AG04449 (cell line): ENCODE data around the gene CACNA2D1.

ENCODE experiments used
- CTCF ChIA-PET: fragments of 350-600 bp; formaldehyde crosslinking; extraction: SDS; loops from one replicate; lab custom pipeline; 2021; ENCODE audit warnings: antibody characterized with exemption; lab: Yijun Ruan, JAX
- POLR2A ChIA-PET: fragments of 400-600, 350-600 bp; formaldehyde crosslinking; extraction: SDS; loops from one replicate; lab custom pipeline; 2020; ENCODE audit warnings: antibody characterized with exemption, inconsistent platforms; lab: Yijun Ruan, JAX
- DNase-seq: peaks from one replicate; pipeline ENCODE4 v3.0.0-alpha.2; 2010; ENCODE audit warnings: low read depth, low spot score
- H3K4me3 ChIP-seq: 2 replicates; pipeline ENCODE4 v1.5.1; 2011; ENCODE audit warnings: low read depth, mild to moderate bottlenecking, control low read depth, low read length
- TF ChIP-seq, protein P1 (sequence below): IDR thresholded peaks from one replicate; pipeline ENCODE4 v1.5.1; 2011; ENCODE audit warnings: mild to moderate bottlenecking, moderate library complexity, low read length, control low read depth, inconsistent platforms; ENCODE audit not compliant: insufficient read depth; ENCODE audit errors: missing control alignments

The CACNA2D1 gene

DNA sequence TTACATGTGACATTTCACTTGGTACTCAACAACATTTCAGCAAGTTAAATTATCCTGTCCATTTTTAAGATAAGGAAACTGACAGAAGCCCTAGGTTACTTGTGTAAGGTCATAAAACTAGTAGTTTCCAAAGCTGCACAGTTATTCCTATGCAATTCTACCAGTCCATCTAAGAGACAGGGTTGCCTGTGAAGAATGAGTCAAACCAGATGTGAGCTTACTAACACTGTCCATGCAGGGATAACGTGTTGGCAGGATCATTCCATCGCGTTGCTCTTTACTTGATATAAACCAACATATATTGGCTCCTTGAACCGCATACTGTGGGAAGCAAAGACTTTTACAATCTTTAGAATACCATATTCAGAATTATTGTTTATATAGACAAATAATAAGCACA, 392.8 kb downstream of the CACNA2D1 start:
- no peak overlapping the region for H3K4me3 ChIP-seq
- DNase-seq: peak; percentile 24
- TF ChIP-seq, protein P1, sequence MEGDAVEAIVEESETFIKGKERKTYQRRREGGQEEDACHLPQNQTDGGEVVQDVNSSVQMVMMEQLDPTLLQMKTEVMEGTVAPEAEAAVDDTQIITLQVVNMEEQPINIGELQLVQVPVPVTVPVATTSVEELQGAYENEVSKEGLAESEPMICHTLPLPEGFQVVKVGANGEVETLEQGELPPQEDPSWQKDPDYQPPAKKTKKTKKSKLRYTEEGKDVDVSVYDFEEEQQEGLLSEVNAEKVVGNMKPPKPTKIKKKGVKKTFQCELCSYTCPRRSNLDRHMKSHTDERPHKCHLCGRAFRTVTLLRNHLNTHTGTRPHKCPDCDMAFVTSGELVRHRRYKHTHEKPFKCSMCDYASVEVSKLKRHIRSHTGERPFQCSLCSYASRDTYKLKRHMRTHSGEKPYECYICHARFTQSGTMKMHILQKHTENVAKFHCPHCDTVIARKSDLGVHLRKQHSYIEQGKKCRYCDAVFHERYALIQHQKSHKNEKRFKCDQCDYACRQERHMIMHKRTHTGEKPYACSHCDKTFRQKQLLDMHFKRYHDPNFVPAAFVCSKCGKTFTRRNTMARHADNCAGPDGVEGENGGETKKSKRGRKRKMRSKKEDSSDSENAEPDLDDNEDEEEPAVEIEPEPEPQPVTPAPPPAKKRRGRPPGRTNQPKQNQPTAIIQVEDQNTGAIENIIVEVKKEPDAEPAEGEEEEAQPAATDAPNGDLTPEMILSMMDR: no peak
- CTCF ChIA-PET: interaction anchor here (1.0 to 1.1 kb wide), 3 partner anchors 8 to 550 kb away, joined by 3 read pairs; no protein-coding TSS in a partner anchor
- POLR2A ChIA-PET: no interaction called here

DNA sequence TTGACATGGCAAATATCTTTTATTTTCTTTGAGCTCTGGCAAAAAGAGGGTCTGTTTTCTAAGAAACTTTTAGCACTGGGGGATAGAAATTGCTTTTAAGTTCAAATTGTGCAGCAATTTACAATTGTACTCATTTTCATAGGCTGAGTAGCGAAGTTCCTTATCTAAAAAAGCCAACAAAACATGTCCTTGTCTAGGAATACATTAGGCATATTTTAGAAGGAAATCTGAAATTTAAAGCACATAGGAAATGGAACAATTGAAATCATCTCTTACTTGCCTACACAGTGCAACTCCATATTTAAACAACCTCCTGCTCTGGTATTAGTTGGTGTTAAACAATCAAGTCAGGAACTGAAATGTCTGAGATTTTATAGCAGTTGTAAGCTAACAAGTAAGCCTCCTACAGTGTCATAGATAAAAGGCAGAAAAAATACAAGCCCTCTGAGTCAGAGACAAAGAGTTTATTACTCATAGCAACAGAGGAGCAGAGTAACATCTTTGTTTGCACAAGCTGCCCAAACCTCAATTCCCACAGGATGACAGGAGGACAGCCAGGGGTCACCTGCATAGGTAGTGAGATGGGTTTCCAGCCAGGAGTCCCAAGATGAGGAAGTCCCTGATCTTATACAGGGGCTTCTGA, 393.6 kb downstream of the CACNA2D1 start:
- POLR2A ChIA-PET: no interaction called here
- H3K4me3 ChIP-seq: no peak overlapping the region
- TF ChIP-seq, protein P1: no peak
- CTCF ChIA-PET: interaction anchor here (0.8 to 10.1 kb wide), 5 partner anchors 9 to 679 kb away, joined by 3 to 110 read pairs (median 3); no protein-coding TSS in a partner anchor
- peak; percentile 63 for DNase-seq

DNA sequence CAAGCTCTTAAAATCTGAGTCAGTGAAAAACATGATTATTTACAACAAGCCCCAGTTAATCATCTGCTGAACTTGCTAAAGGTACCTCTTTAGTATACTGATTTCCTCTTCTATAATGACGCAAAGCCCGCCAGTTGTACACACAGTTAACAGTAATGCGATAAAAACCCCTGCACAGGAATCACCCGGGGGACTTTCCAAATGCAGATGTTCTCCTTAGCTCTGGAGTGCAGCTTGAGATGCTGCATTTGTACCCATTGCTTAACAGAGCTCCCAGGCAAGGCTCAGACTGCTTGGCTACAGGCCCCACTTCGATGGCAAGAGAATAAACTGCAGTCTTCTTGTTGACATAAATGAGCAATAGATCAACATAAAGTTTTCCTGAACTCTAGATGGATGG, 394.1 kb downstream of the CACNA2D1 start:
- ChIA-PET CTCF (interaction anchor here (0.8 to 10.1 kb wide), 6 partner anchors 9 to 680 kb away, joined by 3 to 110 read pairs (median 3); no protein-coding TSS in a partner anchor), POLR2A (no interaction called here)
- no peak for DNase-seq
- H3K4me3 ChIP-seq: no peak overlapping the region
- TF ChIP-seq, protein P1: no peak

DNA sequence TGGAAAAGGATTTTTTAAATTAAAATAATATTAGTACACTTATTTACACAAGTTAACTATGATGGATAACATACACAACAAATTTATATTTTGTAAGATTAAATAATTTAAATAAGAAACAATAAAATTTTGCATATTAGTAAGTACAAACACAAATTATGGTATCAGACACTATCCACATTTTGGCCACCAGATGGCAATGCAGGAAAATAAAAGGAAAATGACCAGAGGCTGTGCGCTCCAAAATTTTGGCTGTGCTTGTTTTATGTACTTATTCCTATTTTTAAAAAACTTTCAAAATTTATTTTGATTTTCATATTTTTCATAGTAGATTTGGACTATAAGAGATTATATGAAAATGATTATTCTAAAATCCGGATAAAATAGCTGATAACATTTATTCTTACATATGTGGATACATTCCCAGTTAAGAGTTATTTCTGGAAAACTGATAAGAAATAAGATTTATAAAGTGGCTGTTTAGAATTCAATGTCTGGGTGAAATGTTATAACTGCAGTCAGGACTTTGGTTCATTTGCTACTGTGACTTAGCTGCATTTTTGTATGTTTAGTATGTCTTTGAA, 399.0 kb downstream of the CACNA2D1 start:
- ChIA-PET CTCF (interaction anchor here (0.6 to 10.1 kb wide), 32 partner anchors 9 to 685 kb away, joined by 3 to 110 read pairs (median 4); no protein-coding TSS in a partner anchor), POLR2A (no interaction called here)
- TF ChIP-seq, protein P1: peak; percentile 44
- no peak for DNase-seq
- H3K4me3 ChIP-seq: no peak overlapping the region

DNA sequence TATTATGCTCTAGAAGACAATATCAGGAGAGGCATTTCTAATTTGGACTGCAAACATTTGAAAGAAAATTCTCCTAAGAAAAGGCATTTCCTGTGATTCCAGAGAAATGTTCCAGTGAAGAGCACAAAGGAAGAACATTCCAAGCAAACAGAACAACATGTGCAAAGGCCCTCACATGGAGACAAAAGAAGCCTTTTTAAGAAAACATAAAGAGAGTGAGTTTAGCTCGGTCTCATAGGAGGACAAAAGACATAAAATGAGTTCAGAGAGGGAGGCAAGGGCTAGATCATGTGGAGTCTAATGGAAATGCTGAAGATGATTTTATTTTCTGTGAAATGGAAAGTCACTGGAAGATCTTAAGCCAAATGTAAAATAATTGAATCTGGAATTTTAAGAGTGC, 404.0 kb downstream of the CACNA2D1 start:
- DNase-seq: no peak
- TF ChIP-seq, protein P1: no peak
- CTCF ChIA-PET: interaction anchor here (0.9 to 8.9 kb wide), 3 partner anchors 10 to 689 kb away, joined by 3 to 102 read pairs (median 5); no protein-coding TSS in a partner anchor
- POLR2A ChIA-PET: no interaction called here
- H3K4me3 ChIP-seq: no peak overlapping the region

DNA sequence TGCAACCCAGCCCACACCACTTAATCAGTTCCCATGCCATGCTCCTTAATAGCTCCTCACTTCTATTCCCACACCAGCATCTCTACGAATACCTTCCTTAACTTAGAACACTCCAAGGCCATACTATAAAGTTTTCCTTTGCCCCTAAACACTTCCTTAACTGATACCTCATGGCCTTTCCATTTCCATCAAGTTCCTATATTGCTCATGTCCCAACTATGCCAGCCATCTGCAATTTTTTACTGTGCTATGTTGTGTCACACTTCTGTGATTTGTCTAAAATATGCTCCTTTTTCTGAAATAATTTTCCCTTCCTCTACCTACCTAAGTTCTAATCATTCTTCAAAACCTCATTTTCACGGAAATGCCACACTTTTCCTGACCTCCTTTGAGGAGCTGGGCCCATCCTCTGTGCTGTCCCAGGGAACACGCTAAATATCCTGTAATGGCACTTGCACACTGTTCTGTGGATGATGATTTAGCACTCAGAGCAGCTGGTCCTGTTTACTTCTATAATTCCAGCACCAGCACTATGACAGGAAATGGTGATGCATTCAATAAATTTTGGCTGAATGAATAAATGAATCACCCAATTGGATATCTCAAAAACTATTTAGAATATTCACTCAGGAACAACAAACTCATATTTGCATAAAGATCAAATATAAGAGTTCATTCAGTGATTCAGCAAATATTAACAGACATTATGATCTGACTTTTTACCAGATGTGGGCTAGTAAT, 407.3 kb downstream of the CACNA2D1 start:
- POLR2A ChIA-PET: interaction anchor here (0.6 kb wide), 1 partner anchor 506 kb away, joined by 3 read pairs; no protein-coding TSS in a partner anchor

More for the DNA sequence above, 407.3 kb downstream of the CACNA2D1 start:
- CTCF ChIA-PET: interaction anchor here (1.2 to 2.9 kb wide), 4 partner anchors 9 to 536 kb away, joined by 3 to 8 read pairs (median 7); no protein-coding TSS in a partner anchor
- H3K4me3 ChIP-seq: no peak overlapping the region
- TF ChIP-seq, protein P1: no peak
- peak; percentile 50 for DNase-seq
